ENCODE measurements around the gene SH3BGR.

SH3BGR gene

GRCh38 chr21:39523915-39524314 lies 72.1 kb downstream of the SH3BGR start:
- Histone ChIP-seq H3K36me3 (ENCODE audit: control insufficient read depth, insufficient read depth, low read length) (no peaks in the 10 kb centered on the region), H3K4me1 (ENCODE audit: control insufficient read depth, insufficient read depth, low read length) (no peaks in the 10 kb centered on the region), H3K9ac (ENCODE audit: low read depth, low read length) (no peak overlapping the region), H3K4me3 (ENCODE audit: low read depth, low read length) (no peak overlapping the region), H3K27me3 (ENCODE audit: control insufficient read depth, insufficient read depth, low read length) (no peaks in the 10 kb centered on the region), H3K9me3 (ENCODE audit: control insufficient read depth, insufficient read depth, low read length) (no peaks in the 10 kb centered on the region)

GRCh38 chr21:39525129-39525528 lies 73.4 kb downstream of the SH3BGR start:
- Histone ChIP-seq H3K27me3 (ENCODE audit: control insufficient read depth, insufficient read depth, low read length) (no peaks in the 10 kb centered on the region), H3K4me1 (ENCODE audit: control insufficient read depth, insufficient read depth, low read length) (no peaks in the 10 kb centered on the region), H3K36me3 (ENCODE audit: control insufficient read depth, insufficient read depth, low read length) (no peaks in the 10 kb centered on the region), H3K9ac (ENCODE audit: low read depth, low read length) (no peak overlapping the region), H3K9me3 (ENCODE audit: control insufficient read depth, insufficient read depth, low read length) (no peaks in the 10 kb centered on the region), H3K4me3 (ENCODE audit: low read depth, low read length) (no peak overlapping the region)

GRCh38 chr21:39525601-39526000 lies 73.8 kb downstream of the SH3BGR start:
- Histone ChIP-seq H3K36me3 (ENCODE audit: control insufficient read depth, insufficient read depth, low read length) (no peaks in the 10 kb centered on the region), H3K9ac (ENCODE audit: low read depth, low read length) (no peak overlapping the region), H3K27me3 (ENCODE audit: control insufficient read depth, insufficient read depth, low read length) (no peaks in the 10 kb centered on the region), H3K9me3 (ENCODE audit: control insufficient read depth, insufficient read depth, low read length) (no peaks in the 10 kb centered on the region), H3K4me1 (ENCODE audit: control insufficient read depth, insufficient read depth, low read length) (no peaks in the 10 kb centered on the region), H3K4me3 (ENCODE audit: low read depth, low read length) (no peak overlapping the region)

GRCh38 chr21:39527067-39527595 lies 75.4 kb downstream of the SH3BGR start:
- no peaks in the 10 kb centered on the region for H3K36me3 ChIP-seq (ENCODE audit: control insufficient read depth, insufficient read depth, low read length)
- no peaks in the 10 kb centered on the region for H3K4me1 ChIP-seq (ENCODE audit: control insufficient read depth, insufficient read depth, low read length)
- H3K4me3 ChIP-seq (ENCODE audit: low read depth, low read length): no peak overlapping the region
- no peaks in the 10 kb centered on the region for H3K27me3 ChIP-seq (ENCODE audit: control insufficient read depth, insufficient read depth, low read length)
- H3K9ac ChIP-seq (ENCODE audit: low read depth, low read length): no peak overlapping the region
- H3K9me3 ChIP-seq (ENCODE audit: control insufficient read depth, insufficient read depth, low read length): no peaks in the 10 kb centered on the region

- no peaks in the 10 kb centered on the region for H3K36me3 ChIP-seq (ENCODE audit: control insufficient read depth, insufficient read depth, low read length)
- no peak overlapping the region for H3K9ac ChIP-seq (ENCODE audit: low read depth, low read length)
- no peak overlapping the region for H3K4me3 ChIP-seq (ENCODE audit: low read depth, low read length)
- H3K4me1 ChIP-seq (ENCODE audit: control insufficient read depth, insufficient read depth, low read length): no peaks in the 10 kb centered on the region
- H3K9me3 ChIP-seq (ENCODE audit: control insufficient read depth, insufficient read depth, low read length): no peaks in the 10 kb centered on the region
- H3K27me3 ChIP-seq (ENCODE audit: control insufficient read depth, insufficient read depth, low read length): no peaks in the 10 kb centered on the region
Measured at GRCh38 chr21:39527664-39528381, 76.1 kb downstream of the SH3BGR start.

GRCh38 chr21:39529026-39529425 lies 77.3 kb downstream of the SH3BGR start:
- no peak overlapping the region for H3K4me3 ChIP-seq (ENCODE audit: low read depth, low read length)
- H3K9me3 ChIP-seq (ENCODE audit: control insufficient read depth, insufficient read depth, low read length): no peaks in the 10 kb centered on the region
- no peaks in the 10 kb centered on the region for H3K36me3 ChIP-seq (ENCODE audit: control insufficient read depth, insufficient read depth, low read length)
- no peaks in the 10 kb centered on the region for H3K27me3 ChIP-seq (ENCODE audit: control insufficient read depth, insufficient read depth, low read length)
- no peak overlapping the region for H3K9ac ChIP-seq (ENCODE audit: low read depth, low read length)
- no peaks in the 10 kb centered on the region for H3K4me1 ChIP-seq (ENCODE audit: control insufficient read depth, insufficient read depth, low read length)

- Histone ChIP-seq H3K9me3 (ENCODE audit: control insufficient read depth, insufficient read depth, low read length) (no peaks in the 10 kb centered on the region), H3K4me1 (ENCODE audit: control insufficient read depth, insufficient read depth, low read length) (peaks cover under 1% of the 10 kb centered on the region), H3K36me3 (ENCODE audit: control insufficient read depth, insufficient read depth, low read length) (no peaks in the 10 kb centered on the region), H3K27me3 (ENCODE audit: control insufficient read depth, insufficient read depth, low read length) (no peaks in the 10 kb centered on the region), H3K9ac (ENCODE audit: low read depth, low read length) (no peak overlapping the region), H3K4me3 (ENCODE audit: low read depth, low read length) (no peak overlapping the region)
Measured at GRCh38 chr21:39531064-39531463, 79.3 kb downstream of the SH3BGR start.

GRCh38 chr21:39531840-39532239 lies 80.1 kb downstream of the SH3BGR start:
- Histone ChIP-seq H3K4me1 (ENCODE audit: control insufficient read depth, insufficient read depth, low read length) (peaks cover 8% of the 10 kb centered on the region), H3K36me3 (ENCODE audit: control insufficient read depth, insufficient read depth, low read length) (no peaks in the 10 kb centered on the region), H3K9ac (ENCODE audit: low read depth, low read length) (no peak overlapping the region), H3K27me3 (ENCODE audit: control insufficient read depth, insufficient read depth, low read length) (no peaks in the 10 kb centered on the region), H3K9me3 (ENCODE audit: control insufficient read depth, insufficient read depth, low read length) (no peaks in the 10 kb centered on the region), H3K4me3 (ENCODE audit: low read depth, low read length) (no peak overlapping the region)

GRCh38 chr21:39533545-39534380 lies 82.0 kb downstream of the SH3BGR start:
- Histone ChIP-seq H3K27me3 (ENCODE audit: control insufficient read depth, insufficient read depth, low read length) (no peaks in the 10 kb centered on the region), H3K4me3 (ENCODE audit: low read depth, low read length) (no peak overlapping the region), H3K9me3 (ENCODE audit: control insufficient read depth, insufficient read depth, low read length) (no peaks in the 10 kb centered on the region), H3K4me1 (ENCODE audit: control insufficient read depth, insufficient read depth, low read length) (peaks cover 16% of the 10 kb centered on the region), H3K9ac (ENCODE audit: low read depth, low read length) (no peak overlapping the region), H3K36me3 (ENCODE audit: control insufficient read depth, insufficient read depth, low read length) (no peaks in the 10 kb centered on the region)

- no peaks in the 10 kb centered on the region for H3K27me3 ChIP-seq (ENCODE audit: control insufficient read depth, insufficient read depth, low read length)
- no peak overlapping the region for H3K4me3 ChIP-seq (ENCODE audit: low read depth, low read length)
- peaks cover 4% of the 10 kb centered on the region for H3K9me3 ChIP-seq (ENCODE audit: control insufficient read depth, insufficient read depth, low read length)
- no peak overlapping the region for H3K9ac ChIP-seq (ENCODE audit: low read depth, low read length)
- H3K4me1 ChIP-seq (ENCODE audit: control insufficient read depth, insufficient read depth, low read length): peaks cover 16% of the 10 kb centered on the region
- no peaks in the 10 kb centered on the region for H3K36me3 ChIP-seq (ENCODE audit: control insufficient read depth, insufficient read depth, low read length)
Measured at GRCh38 chr21:39535646-39536437, 84.1 kb downstream of the SH3BGR start.

GRCh38 chr21:39536835-39537234 lies 85.1 kb downstream of the SH3BGR start:
- no peak overlapping the region for H3K9ac ChIP-seq (ENCODE audit: low read depth, low read length)
- H3K36me3 ChIP-seq (ENCODE audit: control insufficient read depth, insufficient read depth, low read length): no peaks in the 10 kb centered on the region
- no peak overlapping the region for H3K4me3 ChIP-seq (ENCODE audit: low read depth, low read length)
- H3K27me3 ChIP-seq (ENCODE audit: control insufficient read depth, insufficient read depth, low read length): no peaks in the 10 kb centered on the region
- H3K9me3 ChIP-seq (ENCODE audit: control insufficient read depth, insufficient read depth, low read length): peaks cover 5% of the 10 kb centered on the region
- peaks cover 16% of the 10 kb centered on the region for H3K4me1 ChIP-seq (ENCODE audit: control insufficient read depth, insufficient read depth, low read length)
